Measurements from ENCODE around the gene DRC7.
"Not testable (repeated sequence)": the region's sequence is repeated elsewhere in the genome, so short reads cannot be mapped to it uniquely, and the experiment has no call there.

DRC7 gene

DNA sequence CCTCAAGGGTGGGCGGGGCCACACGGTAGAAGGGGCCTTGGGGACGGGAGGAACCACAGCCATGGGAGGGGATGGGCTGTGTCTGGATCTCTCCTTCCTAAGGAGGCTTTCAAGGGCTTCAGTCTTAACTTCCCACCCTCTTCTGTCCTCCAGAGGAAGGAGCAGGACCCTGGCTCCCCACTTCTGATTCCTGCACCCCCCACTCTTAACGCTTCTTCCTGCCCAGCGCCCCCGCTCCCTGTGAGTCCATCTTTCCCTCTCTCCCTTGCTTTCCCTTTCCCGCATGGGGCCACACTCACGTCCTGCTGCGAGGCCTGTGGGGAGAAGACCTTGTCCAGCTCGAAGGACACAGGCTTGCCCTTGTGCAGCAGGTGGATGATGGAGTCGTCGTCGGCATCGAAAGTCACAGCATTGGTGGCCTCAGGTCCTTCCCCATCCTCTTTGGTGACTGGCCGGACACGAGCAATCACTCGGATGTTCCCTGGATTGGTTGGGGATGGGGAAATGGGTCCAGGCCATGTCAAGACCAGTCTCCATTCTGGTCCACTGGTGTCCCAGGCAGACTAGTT, 70.6 kb downstream of the DRC7 start:
- no peak for DNase-seq

GRCh38 chr16:57766714-57767348, 72.2 kb downstream of the DRC7 start:
- DNase-seq: no peak

DNA sequence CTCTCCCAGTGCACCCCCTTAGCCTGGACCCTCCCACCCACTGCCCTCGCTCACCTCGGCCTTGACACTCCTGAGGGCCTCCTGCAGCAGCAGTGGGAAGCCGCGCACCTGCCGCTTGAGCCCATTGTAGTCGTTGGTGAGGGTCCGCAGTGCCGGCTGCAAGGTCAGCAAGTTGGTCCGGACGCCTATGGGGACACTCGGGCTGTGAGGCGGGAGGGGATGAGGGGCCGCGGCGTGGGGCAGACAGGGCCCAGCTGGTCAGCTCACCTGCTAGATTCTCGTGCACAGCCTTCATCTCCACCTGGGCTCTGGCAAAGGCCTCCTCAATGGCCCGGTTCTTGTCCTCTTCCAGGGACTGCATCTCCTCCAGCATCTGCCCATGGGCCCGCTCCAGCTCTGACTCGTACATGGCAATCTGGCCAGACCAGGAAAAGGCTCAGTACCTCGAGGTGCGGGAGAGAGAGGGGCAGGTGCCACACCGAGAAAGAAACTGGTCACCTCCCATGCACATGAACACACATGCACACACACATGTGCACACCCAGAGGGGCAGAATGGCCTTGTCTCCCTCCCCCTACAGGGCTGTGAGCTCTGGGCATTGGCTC, 75.0 kb downstream of the DRC7 start:
- DNase-seq: no peak

GRCh38 chr16:57770361-57770760, 75.8 kb downstream of the DRC7 start:
- no peak for DNase-seq

DNA sequence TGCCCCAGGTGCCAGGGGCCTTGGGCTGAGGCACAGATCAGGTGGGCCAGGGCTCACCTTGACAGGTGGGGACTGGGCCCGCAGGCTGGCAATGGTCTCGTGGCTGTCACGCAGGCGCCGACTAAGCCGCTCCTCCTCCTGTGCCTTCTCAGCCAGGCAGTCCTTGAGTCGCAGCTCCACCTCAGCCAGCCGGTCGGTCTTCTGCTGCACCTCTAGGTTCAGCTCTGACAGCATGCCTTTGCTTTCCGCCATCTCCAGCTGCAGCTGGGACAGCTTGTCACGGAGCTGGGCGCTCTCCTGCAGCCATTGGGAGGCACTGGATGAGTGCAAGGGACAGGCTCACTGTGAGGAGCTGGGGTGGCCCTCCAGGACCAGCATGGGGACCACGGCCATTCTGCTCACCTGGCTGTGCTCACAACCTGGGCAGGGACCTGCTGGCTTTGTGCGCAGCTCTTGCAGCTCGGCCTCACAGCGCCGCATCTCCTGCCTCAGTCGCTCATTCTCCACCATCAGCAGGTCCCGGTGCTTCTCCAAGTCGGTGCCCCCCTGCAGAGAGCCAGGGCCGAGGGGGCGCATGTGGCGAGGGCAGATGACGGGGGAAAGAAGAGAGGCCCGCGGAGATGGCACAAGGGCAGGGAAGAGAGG, 76.7 kb downstream of the DRC7 start:
- DNase-seq: no peak

DNA sequence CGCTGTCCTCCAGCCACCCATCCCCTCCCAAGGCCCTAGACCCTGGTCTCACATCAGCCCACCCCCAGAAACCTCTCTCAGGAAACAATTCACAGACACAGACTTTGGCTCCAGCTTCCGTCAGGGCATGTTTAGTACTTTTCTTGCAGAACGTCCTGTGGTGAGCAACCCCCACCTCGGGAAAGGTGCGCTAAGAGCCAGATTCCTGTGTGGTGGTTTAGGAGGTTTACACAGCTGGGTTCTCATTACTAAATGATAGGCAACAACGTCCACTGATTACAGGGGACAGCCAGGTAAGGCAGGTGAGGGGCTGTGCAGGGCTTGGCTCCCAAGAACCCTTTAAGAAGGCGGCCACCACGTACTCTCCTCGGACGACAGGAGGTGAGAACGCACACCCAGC, 78.4 kb downstream of the DRC7 start:
- DNase-seq: no peak

- no peak for DNase-seq
Measured at GRCh38 chr16:57773655-57774295, 79.2 kb downstream of the DRC7 start.

- DNase-seq: no peak
Measured at GRCh38 chr16:57774705-57775285, 80.2 kb downstream of the DRC7 start.

DNA sequence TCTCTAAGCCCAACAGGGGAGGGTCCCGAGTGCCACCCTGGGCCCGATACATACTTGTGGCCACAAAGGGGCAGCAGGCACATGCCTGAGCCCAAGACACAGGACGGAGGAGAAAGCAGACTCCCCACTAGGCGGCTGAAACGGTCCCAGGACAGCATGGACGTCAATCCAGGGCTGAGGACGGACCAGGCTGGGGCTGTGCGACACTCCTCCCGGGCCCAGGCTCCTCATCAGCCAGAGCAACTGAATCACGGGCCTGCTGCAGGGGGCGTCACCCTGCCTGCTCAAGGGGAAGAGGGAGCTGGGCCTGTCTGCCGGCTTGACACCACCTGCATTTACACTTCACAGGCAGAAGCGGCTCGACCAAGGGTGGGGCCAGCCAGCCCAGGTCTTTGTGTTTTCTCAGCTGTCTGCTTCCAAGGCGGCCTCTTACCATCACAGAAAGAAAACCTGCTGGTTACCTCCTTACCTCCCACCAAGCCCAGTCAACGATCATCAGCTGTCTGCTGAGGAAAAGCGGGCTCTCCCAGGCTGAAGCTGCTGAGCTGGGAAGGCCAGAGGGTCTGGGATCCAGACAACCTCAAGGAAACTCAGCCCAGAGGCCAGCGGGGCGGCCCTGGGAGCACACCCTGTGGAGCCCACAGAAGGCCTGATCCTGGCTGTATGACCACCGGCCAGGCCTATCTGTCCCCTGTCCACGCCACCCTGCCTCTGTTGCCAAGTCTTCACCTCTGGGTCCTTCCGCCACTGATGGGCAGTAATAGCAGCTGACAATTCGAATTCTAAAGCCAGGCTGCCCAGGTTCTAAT, 81.3 kb downstream of the DRC7 start:
- no peak for DNase-seq

- no peak for DNase-seq
Measured at GRCh38 chr16:57778658-57779057, 84.1 kb downstream of the DRC7 start.

DNA sequence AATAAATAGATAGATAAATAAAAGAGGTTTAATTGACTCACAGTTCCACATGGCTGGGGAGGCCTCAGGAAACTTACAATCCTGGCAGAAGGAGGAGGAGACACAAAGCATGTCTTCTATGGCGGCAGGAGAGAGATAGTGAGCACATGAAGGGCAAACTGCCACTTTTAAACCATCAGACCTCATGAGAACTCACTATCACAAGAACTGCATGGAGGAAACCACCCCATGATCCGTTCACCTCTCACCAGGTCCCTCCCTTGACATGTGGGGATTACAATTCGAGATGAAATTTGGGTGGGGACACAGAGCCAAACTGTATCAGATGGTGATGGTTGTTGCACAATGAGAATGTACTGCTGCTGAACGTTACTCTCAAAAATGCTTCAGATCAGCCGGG, 85.2 kb downstream of the DRC7 start:
- DNase-seq: not testable (repeated sequence)

GRCh38 chr16:57781349-57781740, 86.7 kb downstream of the DRC7 start:
- no peak for DNase-seq

Data from activated CD4-positive, alpha-beta T cell treated with anti-CD3 and anti-CD28 coated beads, Interleukin-2, Interleukin-6, amounts not matched to agents 100 ng/mL and 50 ng/mL, durations not matched to agents 16 hours and 8 hours (primary cell).